ENCODE results near the gene DHRS2. TPM values are rescaled to one million over a fixed set of nuclear protein-coding genes. Genes with fewer than 3 reads are reported as not detected.
A peak's percentile ranks its signal among the peaks of the same experiment; 100 is the strongest.

Gene DHRS2
- total and polyA plus RNA-seq, 2 of the 13 experiments (the other 11 are each of a cell fraction or from before 2014, with no cell fraction given) = 1,621 to 3,021 TPM

DNA sequence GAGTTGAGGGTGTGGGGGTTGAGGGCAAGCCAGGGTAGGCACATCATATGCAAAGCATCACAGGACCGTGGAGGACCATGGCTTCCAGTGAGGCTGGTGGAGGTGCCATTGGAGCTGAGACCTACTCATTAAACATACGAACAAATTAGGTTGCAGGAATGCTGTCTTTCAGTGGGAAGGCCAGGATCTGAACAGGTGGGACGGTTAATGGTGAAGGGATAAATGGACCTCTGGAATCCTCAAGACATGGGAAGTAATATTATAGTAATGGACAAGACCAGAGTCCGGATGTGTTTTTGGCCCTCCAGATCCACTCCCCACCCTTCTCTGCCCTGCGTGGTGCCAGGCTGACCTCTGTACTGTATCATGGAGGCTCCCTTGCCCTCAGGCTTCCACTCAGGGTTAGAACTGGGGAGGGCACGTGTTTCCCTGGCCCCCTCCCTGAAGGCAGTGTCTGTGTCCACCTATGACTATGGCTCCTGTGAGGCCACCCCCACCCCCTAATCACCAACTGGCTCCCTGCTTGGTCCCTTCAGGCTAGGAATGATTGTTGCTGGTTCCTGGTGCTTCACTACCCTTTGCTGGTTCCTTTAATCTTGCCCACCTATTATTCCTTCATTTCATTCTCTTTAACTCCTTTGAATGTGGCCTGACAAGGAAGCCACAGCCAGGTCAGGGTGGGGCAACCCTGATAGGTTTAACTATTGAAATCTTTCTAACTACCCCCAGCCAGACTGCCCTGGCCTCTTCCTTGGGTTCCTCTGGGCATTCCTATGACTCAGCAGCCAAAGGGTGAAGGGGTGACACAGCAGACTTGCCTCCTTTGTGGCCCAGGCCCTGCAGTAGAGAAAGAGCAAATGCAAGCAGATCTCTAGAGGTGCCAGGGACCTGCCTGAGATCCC lies 10.7 kb downstream of the DHRS2 start (continued):
- TF ChIP-seq CHCHD3 (CRISPR knock-in tag; IDR thresholded peaks at IDR 0.05) (no peak; the same call in 1 of the 2 replicates), ZNF598 (CRISPR knock-in tag; IDR thresholded peaks at IDR 0.05; ENCODE audit: borderline replicate concordance) (0 out of 2 replicates have a peak, but pooled peaks have one; percentile 13), HOXA7 (CRISPR knock-in tag; IDR thresholded peaks at IDR 0.05) (0 out of 2 replicates have a peak, but pooled peaks have one; percentile 52), MED13 (CRISPR knock-in tag; IDR thresholded peaks at IDR 0.05) (0 out of 2 replicates have a peak, but pooled peaks have one; percentile 30), TRIM24 (CRISPR knock-in tag; IDR thresholded peaks at IDR 0.05) (0 out of 2 replicates have a peak, but pooled peaks have one; percentile 13), SPEN (CRISPR knock-in tag; IDR thresholded peaks at IDR 0.05; ENCODE audit: low read depth) (0 out of 2 replicates have a peak, but pooled peaks have one; percentile 13), YEATS2 (CRISPR knock-in tag; IDR thresholded peaks at IDR 0.05; ENCODE audit: borderline replicate concordance) (no peak), U2AF2 (IDR thresholded peaks at IDR 0.05; ENCODE audit: low read depth, low read length) (no peak), SALL2 (CRISPR knock-in tag; IDR thresholded peaks at IDR 0.05) (0 out of 2 replicates have a peak, but pooled peaks have one; percentile 32)
- TF ChIP-seq, protein P1, sequence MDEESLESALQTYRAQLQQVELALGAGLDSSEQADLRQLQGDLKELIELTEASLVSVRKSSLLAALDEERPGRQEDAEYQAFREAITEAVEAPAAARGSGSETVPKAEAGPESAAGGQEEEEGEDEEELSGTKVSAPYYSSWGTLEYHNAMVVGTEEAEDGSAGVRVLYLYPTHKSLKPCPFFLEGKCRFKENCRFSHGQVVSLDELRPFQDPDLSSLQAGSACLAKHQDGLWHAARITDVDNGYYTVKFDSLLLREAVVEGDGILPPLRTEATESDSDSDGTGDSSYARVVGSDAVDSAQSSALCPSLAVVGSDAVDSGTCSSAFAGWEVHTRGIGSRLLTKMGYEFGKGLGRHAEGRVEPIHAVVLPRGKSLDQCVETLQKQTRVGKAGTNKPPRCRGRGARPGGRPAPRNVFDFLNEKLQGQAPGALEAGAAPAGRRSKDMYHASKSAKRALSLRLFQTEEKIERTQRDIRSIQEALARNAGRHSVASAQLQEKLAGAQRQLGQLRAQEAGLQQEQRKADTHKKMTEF (CRISPR knock-in tag; IDR thresholded peaks at IDR 0.05) = 0 out of 2 replicates have a peak, but pooled peaks have one; percentile 21
- TF ChIP-seq, protein P2, sequence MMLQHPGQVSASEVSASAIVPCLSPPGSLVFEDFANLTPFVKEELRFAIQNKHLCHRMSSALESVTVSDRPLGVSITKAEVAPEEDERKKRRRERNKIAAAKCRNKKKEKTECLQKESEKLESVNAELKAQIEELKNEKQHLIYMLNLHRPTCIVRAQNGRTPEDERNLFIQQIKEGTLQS (CRISPR knock-in tag; IDR thresholded peaks at IDR 0.05) = 0 out of 2 replicates have a peak, but pooled peaks have one; percentile 19
- TF ChIP-seq, protein P3, sequence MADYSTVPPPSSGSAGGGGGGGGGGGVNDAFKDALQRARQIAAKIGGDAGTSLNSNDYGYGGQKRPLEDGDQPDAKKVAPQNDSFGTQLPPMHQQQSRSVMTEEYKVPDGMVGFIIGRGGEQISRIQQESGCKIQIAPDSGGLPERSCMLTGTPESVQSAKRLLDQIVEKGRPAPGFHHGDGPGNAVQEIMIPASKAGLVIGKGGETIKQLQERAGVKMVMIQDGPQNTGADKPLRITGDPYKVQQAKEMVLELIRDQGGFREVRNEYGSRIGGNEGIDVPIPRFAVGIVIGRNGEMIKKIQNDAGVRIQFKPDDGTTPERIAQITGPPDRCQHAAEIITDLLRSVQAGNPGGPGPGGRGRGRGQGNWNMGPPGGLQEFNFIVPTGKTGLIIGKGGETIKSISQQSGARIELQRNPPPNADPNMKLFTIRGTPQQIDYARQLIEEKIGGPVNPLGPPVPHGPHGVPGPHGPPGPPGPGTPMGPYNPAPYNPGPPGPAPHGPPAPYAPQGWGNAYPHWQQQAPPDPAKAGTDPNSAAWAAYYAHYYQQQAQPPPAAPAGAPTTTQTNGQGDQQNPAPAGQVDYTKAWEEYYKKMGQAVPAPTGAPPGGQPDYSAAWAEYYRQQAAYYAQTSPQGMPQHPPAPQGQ (CRISPR knock-in tag; IDR thresholded peaks at IDR 0.05; ENCODE audit: borderline replicate concordance) = peak; percentile 72; the same call in 1 of the 2 replicates
- TF ChIP-seq, protein P4, sequence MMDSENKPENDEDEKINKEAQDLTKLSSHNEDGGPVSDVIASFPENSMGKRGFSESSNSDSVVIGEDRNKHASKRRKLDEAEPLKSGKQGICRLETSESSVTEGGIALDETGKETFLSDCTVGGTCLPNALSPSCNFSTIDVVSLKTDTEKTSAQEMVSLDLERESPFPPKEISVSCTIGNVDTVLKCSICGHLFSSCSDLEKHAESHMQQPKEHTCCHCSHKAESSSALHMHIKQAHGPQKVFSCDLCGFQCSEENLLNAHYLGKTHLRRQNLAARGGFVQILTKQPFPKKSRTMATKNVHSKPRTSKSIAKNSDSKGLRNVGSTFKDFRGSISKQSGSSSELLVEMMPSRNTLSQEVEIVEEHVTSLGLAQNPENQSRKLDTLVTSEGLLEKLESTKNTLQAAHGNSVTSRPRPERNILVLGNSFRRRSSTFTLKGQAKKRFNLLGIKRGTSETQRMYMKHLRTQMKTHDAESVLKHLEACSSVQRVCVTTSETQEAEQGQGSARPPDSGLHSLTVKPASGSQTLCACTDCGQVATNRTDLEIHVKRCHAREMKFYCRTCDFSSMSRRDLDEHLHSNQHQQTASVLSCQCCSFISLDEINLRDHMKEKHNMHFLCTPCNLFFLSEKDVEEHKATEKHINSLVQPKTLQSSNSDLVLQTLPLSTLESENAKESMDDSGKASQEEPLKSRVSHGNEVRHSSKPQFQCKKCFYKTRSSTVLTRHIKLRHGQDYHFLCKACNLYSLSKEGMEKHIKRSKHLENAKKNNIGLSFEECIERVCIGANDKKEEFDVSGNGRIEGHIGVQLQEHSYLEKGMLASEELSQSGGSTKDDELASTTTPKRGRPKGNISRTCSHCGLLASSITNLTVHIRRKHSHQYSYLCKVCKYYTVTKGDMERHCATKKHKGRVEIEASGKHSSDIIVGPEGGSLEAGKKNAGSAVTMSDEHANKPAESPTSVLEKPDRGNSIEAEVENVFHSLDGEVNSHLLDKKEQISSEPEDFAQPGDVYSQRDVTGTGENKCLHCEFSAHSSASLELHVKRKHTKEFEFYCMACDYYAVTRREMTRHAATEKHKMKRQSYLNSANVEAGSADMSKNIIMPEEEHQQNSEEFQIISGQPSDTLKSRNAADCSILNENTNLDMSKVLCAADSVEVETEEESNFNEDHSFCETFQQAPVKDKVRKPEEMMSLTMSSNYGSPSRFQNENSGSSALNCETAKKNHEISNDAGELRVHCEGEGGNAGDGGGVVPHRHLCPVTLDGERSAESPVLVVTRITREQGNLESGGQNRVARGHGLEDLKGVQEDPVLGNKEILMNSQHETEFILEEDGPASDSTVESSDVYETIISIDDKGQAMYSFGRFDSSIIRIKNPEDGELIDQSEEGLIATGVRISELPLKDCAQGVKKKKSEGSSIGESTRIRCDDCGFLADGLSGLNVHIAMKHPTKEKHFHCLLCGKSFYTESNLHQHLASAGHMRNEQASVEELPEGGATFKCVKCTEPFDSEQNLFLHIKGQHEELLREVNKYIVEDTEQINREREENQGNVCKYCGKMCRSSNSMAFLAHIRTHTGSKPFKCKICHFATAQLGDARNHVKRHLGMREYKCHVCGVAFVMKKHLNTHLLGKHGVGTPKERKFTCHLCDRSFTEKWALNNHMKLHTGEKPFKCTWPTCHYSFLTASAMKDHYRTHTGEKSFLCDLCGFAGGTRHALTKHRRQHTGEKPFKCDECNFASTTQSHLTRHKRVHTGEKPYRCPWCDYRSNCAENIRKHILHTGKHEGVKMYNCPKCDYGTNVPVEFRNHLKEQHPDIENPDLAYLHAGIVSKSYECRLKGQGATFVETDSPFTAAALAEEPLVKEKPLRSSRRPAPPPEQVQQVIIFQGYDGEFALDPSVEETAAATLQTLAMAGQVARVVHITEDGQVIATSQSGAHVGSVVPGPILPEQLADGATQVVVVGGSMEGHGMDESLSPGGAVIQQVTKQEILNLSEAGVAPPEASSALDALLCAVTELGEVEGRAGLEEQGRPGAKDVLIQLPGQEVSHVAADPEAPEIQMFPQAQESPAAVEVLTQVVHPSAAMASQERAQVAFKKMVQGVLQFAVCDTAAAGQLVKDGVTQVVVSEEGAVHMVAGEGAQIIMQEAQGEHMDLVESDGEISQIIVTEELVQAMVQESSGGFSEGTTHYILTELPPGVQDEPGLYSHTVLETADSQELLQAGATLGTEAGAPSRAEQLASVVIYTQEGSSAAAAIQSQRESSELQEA (CRISPR knock-in tag; IDR thresholded peaks at IDR 0.05; ENCODE audit: not compliant biosample characterization) = no peak

All from HepG2 (cell line).